Ovary (tissue), 9 donors: Measurements from ENCODE around the gene CRADD. TPM values are rescaled to one million over a fixed set of nuclear protein-coding genes. Genes with fewer than 3 reads are reported as not detected.

Source experiments
- DNase-seq, 5 donors: peaks; one replicate each; pipeline ENCODE4 v3.0.0-alpha.2; 2019 to 2020
- H3K27ac ChIP-seq, 2 donors: fragments of 200-600 bp; one replicate each; pipeline versions ENCODE4 v1.5.1 to v1.8.0; 2019 to 2022
- H3K27me3 ChIP-seq: fragments of 200-600 bp; one replicate; pipeline ENCODE4 v1.8.0; 2022
- H3K36me3 ChIP-seq: fragments of 200-600 bp; sonication (generic); one replicate; pipeline ENCODE4 v1.5.1; 2019
- H3K4me1 ChIP-seq: one replicate; pipeline ENCODE4 v1.8.1; 2013; ENCODE audit warnings: mild to moderate bottlenecking, moderate library complexity; ENCODE audit not compliant: insufficient read depth
- H3K4me3 ChIP-seq: fragments of 200-600 bp; sonication (generic); one replicate; pipeline ENCODE4 v1.5.1; 2017
- H3K9me3 ChIP-seq, 2 donors: fragments of 200-600 bp in 1 of 2; sonication (generic) in 1 of 2; one replicate each; pipeline versions ENCODE4 v1.5.1 to v1.8.1; 2013 to 2019; ENCODE audit warnings: mild to moderate bottlenecking in 1 of 2, moderate library complexity in 1 of 2
- CTCF ChIP-seq, 3 donors: fragments of 450-650 bp in 2 of 3; fragments of 200-600 bp in 1 of 3; IDR thresholded peaks; one replicate each; pipeline versions ENCODE4 v1.5.1 to v1.8.0; 2016 to 2022; ENCODE audit warnings: antibody characterized with exemption in 3 of 3, mild to moderate bottlenecking in 1 of 3
- EP300 ChIP-seq: sonication (generic); formaldehyde crosslinking; IDR thresholded peaks from one replicate; pipeline ENCODE4 v1.6.1; 2017; ENCODE audit warnings: antibody characterized with exemption
- POLR2A ChIP-seq: fragments of 450-650 bp; IDR thresholded peaks from one replicate; pipeline ENCODE4 v1.6.1; 2017; ENCODE audit warnings: antibody characterized with exemption, mild to moderate bottlenecking, moderate library complexity
- WGBS, 3 donors: extraction: QIAGEN DNeasy Blood & Tissue Kit in 1 of 3; methylation state at CpG; one replicate each; pipeline versions ENCODE4 v1.1.5 to v1.1.7; 2013 to 2017; 5-methylcytosine and 5-hydroxymethylcytosine counted together
- intact Hi-C, 4 donors: fragments of 100-400 bp; cut with DNase I; formaldehyde crosslinking; loops; one replicate each; pipeline versions ENCODE4 v1.11.0 to v1.15.1; 2022 to 2023
- polyA plus RNA-seq, 2 donors: library from polyadenylated mRNA; stranded (reverse); fragments of 200-250 nt in 1 of 2; fragments of 350-450 nt in 1 of 2; fragmentation: Illumina TruSeq in 1 of 2; extraction: RNeasy Lipid Tissue Mini Kit (QIAGEN cat#74804) in 1 of 2; gene quantifications; one replicate each; pipeline ENCODE4 v1.2.3, GENCODE V29; 2013 to 2014
- total RNA-seq, 7 donors: library from RNA; depleted of rRNA in 2 of 7; stranded (reverse); fragments of >200 nt in 2 of 7; fragmentation: NEBNext Ultra II Directional in 3 of 7; extraction: Animal tissue kit (Norgen Biotek cat#: 25700) in 3 of 7; gene quantifications; one replicate each; pipeline versions ENCODE4 v1.1.0 to v1.2.4, GENCODE V29; 2016 to 2023
- donor health status: DM: no; HTN: no; CAD: no; lungs with moderate emphysema.
- donor health status: DM: no; HTN: no; CAD: no.
- donor health status: Bipolar disorder and iron deficiency.
- donor health status: DM: yes; HTN: yes; CAD: no.
- donor health status: DM: no; HTN: no; CAD: no.
- donor health status: DM: yes; HTN: yes; CAD: no.

Gene CRADD
- total and polyA plus RNA-seq, 9 donors = 11.4 to 67.8 (median 16.9) TPM

GRCh38 chr12:93908846-93909567 is 231.8 kb downstream of the CRADD start:
- Histone ChIP-seq H3K27ac (no peak overlapping the region), H3K27me3 (no peaks in the 10 kb centered on the region), H3K9me3 (no peaks in the 10 kb centered on the region), H3K4me3 (no peak overlapping the region), H3K36me3 (no peaks in the 10 kb centered on the region), H3K4me1 (no peaks in the 10 kb centered on the region)
- TF ChIP-seq EP300 (no peak), CTCF (IDR thresholded peaks at IDR 0.05) (no peak), POLR2A (no peak)
- intact Hi-C loops = no loop called here
- DNase-seq = no peak
- 79 to 89% (median 88%) methylated on average over 12 of the region's 12 CpGs for WGBS, 3 donors

- DNase-seq = no peak
- intact Hi-C loops = no loop called here
- Histone ChIP-seq H3K27me3 (no peaks in the 10 kb centered on the region), H3K36me3 (no peaks in the 10 kb centered on the region), H3K4me3 (no peak overlapping the region), H3K4me1 (no peaks in the 10 kb centered on the region), H3K9me3 (no peaks in the 10 kb centered on the region), H3K27ac (no peak overlapping the region)
- no peak for TF ChIP-seq POLR2A
- TF ChIP-seq CTCF (IDR thresholded peaks at IDR 0.05) = no peak
- no peak for TF ChIP-seq EP300
- 73 to 84% (median 84%) methylated on average over 1 of the region's 1 CpG for WGBS, 3 donors
These were observed 234.2 kb downstream of the CRADD start for GRCh38 chr12:93911396-93911795.

- intact Hi-C loops = no loop called here
- WGBS, 3 donors = 86 to 89% (median 89%) methylated on average over 6 of the region's 6 CpGs
These were observed 235.0 kb downstream of the CRADD start for GRCh38 chr12:93912086-93912733.

GRCh38 chr12:93913845-93914244 is 236.7 kb downstream of the CRADD start:
- Histone ChIP-seq H3K4me3 (no peak overlapping the region), H3K9me3 (no peaks in the 10 kb centered on the region), H3K4me1 (no peaks in the 10 kb centered on the region), H3K27me3 (no peaks in the 10 kb centered on the region), H3K27ac (no peak overlapping the region), H3K36me3 (no peaks in the 10 kb centered on the region)
- no peak for TF ChIP-seq EP300
- no peak for TF ChIP-seq CTCF (IDR thresholded peaks at IDR 0.05)
- no peak for TF ChIP-seq POLR2A
- intact Hi-C loops = no loop called here
- DNase-seq = no peak

More at GRCh38 chr12:93912086-93912733, 235.0 kb downstream of the CRADD start:
- Histone ChIP-seq H3K27ac (no peak overlapping the region), H3K27me3 (no peaks in the 10 kb centered on the region), H3K4me1 (no peaks in the 10 kb centered on the region), H3K36me3 (no peaks in the 10 kb centered on the region), H3K9me3 (no peaks in the 10 kb centered on the region), H3K4me3 (no peak overlapping the region)
- no peak for TF ChIP-seq EP300
- TF ChIP-seq POLR2A = no peak
- TF ChIP-seq CTCF (IDR thresholded peaks at IDR 0.05) = no peak
- no peak for DNase-seq
